Bronchial smooth muscle cell (primary cell): ENCODE measurements around the gene DHX57. TPM values are rescaled to one million over a fixed set of nuclear protein-coding genes. Genes with fewer than 3 reads are reported as not detected.

Experiments
- total RNA-seq: library from RNA; depleted of rRNA; stranded (reverse); fragments of >200 nt; gene quantifications from 2 replicates; pipeline ENCODE4 v1.2.1, GENCODE V29; 2014

Gene DHX57
- 19.7 and 21.8 TPM in 2 replicates for total RNA-seq

GRCh38 chr2:38875576-38876367, at the start of gene DHX57, which contains the start of gene MORN2:
Gene DHX57, minus strand, starts transcription at chr2:38875934. Its CDS starts 7,529 bp downstream, at chr2:38868405.
Gene MORN2, plus strand, starts transcription at chr2:38875976.

GRCh38 chr2:38889575-38889974, 13.8 kb upstream of the DHX57 start, which contains the start of gene ARHGEF33:
Gene ARHGEF33, plus strand, starts transcription at chr2:38889875. Its CDS starts 29,573 bp downstream, at chr2:38919448.

GRCh38 chr2:38750891-38751595, 124.7 kb downstream of the DHX57 start, which contains the start of gene SRSF7:
Gene SRSF7, minus strand, starts transcription at chr2:38751361. Its CDS starts 105 bp downstream, at chr2:38751256.

Other genes starting within 250 kb of the DHX57 start
- 40.5 and 57.5 TPM in 2 replicates for gene GALM, start 209.8 kb downstream of the DHX57 start, total RNA-seq
- 93.9 and 147 TPM in 2 replicates for gene SRSF7, start 124.6 kb downstream of the DHX57 start, total RNA-seq
- 9.1 TPM in 2 replicates for gene GEMIN6, start 97.7 kb downstream of the DHX57 start, total RNA-seq
- 22.2 and 22.4 TPM in 2 replicates for gene MORN2, start within 50 bp of the DHX57 start, total RNA-seq
- 0.43 and 0.47 TPM in 2 replicates for gene ARHGEF33, start 13.9 kb upstream of the DHX57 start, total RNA-seq
- gene SOS1, start 245.1 kb upstream of the DHX57 start, total RNA-seq, result 14.7 and 31.0 TPM in 2 replicates